NCI-H2196 treated with DMSO at 0.1 percent for 48 hours (cell line): Measurements from ENCODE around the gene DCP1B.

ENCODE experiments used
- DNase-seq: peaks from one replicate; lab custom pipeline; 2025; ENCODE audit not compliant: unreplicated experiment; lab: John Stamatoyannopoulos, UW

Gene DCP1B

DNA sequence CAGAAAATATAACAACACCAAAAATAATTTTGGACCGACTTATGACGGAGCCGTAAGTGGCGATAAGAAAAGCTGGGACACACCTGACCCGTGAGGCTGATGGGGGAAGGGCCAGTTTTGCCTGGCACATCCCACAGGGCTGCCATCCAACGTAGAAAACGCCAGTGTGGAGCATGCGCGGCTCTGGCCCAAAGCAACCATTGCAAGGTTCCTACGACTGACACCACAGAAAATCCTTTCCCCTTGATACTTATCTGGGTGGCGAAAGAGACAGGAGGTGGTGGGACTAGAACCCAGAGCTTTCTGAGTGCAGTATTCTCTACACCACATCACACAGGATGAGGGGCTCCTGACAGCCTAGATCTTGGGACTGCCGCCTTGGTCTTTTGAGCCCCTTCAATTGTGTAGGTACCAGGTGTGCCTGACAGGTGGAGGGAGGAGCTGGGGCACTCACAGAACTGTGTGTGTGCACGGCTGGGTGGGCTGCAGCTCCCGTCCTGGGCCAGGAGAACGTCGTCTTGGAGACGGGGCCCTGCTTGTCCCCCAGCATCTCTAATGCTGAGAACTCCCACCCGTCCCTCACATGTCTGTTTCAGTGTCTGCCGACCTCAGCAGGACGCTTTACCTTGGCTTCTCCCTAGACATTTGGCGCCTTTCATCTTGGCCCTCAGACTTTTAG, 68.4 kb downstream of the DCP1B start:
- no peak for DNase-seq

DNA sequence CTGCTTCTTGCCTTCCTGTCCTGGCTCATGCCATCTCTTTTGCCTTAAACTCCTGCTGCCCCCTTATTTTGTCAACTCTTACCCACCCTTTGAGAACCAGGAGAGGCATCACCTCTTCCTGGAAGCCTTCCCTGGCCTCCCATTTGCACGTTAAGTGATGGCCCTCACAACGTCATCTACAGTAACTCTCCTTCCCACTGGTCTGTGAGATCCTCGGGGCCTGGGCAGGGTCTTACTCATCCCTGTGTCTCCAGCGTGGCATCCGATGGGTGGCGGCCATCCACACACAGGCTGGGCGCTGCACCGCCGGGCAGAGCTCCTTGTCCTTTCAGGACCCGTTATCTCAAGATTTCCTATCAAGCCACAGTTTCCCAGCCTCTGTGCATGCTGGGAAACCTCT, 69.0 kb downstream of the DCP1B start:
- DNase-seq: no peak

DNA sequence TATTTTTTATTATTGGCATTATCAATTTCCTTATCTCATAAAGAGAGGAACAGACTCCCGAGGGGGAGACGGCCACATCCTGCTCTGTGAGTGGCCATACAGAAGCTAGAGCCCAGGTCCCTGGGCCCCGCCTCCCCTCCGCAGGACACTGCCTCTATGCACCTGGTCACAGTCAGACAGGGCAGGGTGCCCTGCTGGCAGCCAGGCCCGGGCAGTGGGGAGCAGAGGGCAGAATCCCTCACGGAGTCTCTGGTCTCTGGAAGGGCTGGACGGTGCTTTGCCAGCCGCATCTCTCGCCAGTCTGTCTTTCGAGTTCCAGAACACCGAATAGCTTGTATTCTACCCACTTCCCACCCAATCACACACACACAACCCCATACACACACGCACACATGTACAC, 69.4 kb downstream of the DCP1B start:
- DNase-seq: no peak

DNA sequence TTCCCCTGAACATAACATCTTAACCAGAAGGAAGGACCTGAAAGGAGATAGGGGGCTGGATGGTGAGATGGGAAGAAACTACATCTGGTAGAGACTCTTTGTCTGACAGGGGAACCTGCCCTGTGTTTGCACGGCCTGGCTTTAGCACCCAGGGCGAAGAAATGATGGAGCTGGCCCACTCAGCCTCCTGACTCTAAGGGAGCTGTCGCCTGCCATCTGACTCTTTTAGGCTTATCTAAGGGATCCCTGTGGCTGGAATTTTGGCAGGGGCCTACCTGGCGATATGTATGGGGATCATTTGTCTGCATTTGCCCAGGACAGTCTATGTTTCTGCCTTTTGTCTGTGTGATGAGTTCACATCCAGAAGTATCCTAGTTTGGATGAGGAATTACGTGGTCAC, 70.2 kb downstream of the DCP1B start:
- no peak for DNase-seq

DNA sequence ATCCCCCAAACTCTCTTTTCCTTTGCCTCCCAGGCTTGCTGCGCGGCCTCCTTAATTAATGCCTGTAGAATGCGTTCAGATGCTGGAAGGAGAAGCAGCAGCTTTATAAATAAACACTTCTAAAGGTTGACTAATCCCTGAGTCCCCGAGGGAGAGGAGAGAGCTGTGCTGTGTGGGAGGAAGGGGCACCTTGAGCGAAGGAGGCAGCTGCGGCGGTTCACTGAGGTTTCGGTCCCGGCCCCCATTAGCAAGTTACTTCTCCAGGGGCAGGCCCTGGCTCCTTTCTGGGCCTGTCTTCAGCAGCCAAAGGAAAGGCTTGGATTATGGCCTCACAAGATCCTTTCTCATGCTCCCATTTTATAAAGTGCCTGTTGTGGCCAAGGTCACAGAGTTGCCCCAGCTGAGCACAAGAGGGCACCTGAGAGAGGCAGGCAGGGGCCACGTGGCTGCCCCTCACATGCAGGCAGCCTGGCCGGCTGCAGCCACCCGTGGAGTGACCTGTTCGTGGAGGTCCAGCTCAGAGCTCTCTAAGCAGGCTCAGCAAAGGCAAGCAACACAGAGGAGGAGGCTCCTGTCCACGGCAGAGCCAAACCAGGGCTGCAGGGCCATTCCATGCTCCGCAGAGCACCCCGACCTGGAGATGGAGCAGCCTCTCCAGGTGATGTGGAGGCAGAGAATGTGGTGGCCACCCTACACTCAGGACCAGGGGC, 70.8 kb downstream of the DCP1B start:
- DNase-seq: no peak

DNA sequence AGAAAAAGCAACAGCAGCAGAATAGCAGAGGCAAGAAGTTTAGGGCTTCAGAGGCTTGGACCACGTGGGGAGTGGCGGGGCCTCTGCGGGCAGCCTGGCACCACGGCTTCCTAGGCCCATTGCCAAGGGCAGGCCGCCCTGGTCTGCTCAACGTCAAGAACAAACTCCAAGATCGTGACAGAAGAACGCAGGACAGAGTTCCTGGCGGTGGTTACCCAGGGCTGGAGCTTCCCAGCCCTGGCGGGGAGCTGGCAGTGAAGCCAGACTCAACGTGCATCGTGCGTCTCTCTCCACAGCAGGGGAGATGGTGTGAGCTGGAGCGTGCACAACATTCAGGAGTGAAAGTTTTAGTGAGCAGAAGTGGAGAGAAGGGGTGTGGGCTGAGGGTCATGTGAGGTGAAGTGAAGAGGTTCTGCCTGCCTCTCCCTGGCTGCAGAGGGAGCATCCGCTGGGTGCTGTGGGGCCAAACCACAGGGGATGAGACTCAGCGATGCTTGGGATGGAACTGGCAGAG, 71.9 kb downstream of the DCP1B start:
- no peak for DNase-seq

DNA sequence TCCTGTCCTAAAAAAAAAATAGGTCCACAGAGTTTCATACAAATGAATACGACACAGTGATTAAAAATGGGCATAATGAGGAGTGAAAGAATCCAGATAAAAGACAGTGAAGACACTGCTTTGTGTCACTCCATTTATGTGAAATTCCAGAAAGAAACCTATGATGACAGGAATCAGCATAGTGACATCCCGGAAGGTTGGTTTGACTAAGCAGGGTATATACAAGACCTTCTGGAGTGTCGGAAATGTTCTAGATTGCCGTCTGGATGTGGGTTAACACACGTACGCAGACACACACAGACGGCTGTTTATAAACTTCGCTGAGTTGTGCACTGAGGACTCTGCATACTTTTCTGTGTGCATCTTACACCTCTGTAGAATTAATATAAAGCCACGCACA, 72.6 kb downstream of the DCP1B start:
- DNase-seq: no peak

DNA sequence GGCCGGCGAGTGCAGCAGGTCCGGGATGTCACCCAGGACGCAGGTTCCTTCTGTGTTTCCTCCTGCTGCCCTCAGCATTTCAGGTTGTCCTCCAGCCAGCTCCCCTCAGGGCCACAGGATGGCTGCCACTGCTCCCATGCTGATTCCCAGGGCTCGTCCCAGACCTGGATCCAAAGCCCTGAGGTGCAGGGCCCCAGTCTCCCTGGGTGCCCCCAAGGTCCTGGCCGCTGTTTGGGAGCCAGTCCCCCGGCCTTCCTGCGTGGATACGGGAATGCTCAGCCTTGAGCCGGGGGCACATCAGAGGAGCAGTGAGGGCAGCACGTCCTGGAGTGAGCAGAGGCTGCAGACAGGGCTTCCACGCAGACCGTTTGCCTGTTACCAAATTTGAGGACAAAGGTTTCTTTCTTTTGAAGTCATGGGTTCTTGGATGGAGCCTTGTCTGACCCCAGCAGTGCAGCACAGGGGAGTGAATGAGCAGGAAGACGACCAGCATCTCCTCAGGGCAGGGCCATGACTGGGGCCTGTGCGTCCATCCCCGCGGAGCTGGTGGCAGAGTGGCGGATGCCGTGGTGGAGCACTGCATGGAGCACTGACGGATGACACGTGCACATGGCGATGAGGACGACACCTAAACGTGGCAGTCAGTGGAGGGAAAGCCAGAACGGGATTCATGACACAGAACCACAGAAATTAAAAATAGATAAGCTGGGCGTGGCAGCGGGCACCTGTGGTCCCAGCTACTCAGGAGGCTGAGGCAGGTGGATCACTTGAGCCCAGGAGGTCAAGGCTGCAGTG, 73.3 kb downstream of the DCP1B start:
- no peak for DNase-seq

DNA sequence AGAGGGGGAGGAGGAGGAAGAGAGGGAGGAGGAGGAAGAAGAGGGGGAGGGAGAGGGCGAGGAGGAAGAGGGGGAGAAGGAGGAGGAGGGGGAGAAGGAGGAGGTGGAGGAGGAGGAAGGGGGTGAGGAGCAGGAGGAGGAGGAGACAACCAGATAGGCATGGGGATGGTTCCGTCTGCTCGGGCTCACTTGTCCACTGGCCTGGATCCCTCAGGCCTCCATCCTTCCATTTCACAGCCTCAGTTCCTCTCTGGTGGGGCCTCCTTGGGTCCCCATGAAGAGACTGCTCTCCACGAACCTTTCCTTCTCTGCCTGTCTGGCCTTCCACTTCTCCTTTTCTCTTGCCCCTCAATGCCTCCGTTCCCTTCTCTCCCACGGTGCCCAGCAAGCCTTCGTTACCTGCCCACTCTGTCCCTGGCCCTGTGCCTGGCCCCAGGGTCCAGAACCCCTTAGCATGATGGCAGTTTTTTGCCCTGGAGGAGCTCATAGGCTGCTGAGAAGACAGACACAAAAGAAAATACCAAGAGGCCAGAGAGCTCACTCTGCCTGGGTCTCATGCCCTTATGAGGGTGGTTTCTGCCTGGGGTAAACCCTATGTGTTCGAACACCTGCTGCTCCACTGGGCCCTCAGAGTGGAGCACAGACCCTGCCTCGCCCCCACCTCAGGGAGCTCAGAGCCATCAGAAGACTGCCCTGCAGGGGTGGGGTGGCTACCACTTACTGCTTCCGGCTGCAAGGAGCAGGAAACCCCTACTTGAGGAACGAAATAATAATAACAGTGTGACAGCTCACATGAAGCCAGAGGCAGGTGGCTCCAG, 74.1 kb downstream of the DCP1B start:
- no peak for DNase-seq

DNA sequence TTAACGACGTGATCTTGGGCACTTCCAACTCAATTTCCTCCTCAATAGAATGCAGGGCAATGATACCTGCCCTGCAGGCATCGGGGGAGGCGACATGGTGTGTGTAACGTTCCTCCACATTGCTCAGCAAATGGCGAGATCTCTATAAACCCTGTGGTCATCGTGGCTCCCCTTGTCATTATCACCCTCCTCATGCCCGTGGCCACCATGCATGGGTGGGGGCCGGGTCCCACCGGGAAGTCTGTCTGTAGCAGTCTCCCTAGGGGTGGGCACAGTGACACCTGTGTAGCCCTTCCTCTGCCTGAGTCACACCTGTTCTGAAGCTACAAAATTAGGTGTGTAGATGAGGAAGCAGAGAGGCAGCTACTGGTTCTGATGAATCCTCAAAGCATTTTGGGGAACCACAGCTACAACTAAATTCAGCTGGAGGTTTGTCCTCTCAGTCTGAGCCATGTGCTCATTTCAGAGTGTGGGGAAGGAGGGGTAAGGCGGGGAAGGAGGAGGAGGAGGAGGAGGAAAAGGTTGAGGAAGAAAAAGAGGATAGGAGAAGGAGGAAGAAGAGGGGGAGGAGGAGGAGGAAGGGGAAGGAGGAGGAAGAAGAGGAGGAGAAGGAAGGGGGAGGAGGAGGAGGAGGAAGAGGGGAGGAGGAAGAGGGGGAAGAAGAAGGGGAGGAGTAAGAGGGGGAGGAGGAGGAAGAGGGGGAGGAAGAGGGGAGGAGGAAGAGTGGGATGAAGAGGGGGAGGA, 74.8 kb downstream of the DCP1B start:
- no peak for DNase-seq

DNA sequence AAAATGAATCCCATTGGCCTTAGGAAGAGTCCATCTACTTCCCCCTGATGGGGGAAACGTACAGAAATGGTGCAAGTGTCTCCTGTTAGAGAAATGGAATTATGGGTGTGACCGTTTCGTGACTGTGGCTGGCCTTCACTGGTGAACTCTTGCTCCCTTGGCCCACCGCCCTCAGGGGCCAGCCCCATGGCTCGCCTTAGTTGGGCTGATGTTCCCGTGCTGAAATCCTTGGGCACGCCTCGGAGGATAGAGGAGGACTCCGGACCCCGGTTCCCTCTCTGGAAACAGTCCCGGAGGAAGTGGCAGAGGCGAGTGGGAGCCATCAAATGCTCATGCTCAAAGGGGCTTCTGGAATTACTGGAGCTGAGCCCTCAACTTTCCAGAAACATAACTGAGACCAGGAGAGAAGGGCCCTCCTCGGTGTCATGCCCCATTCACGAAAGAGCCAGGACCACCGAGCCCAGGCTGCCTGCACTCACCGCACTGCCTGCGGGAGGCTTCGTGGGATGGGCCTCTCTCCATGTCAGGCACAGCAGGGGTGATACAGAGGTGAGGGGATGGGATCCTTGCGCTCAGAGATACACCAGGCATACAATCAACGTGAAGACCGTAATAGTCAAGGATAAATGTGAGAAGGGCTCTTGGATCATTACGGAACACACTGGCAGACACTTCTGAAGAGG, 75.7 kb downstream of the DCP1B start:
- no peak for DNase-seq

DNA sequence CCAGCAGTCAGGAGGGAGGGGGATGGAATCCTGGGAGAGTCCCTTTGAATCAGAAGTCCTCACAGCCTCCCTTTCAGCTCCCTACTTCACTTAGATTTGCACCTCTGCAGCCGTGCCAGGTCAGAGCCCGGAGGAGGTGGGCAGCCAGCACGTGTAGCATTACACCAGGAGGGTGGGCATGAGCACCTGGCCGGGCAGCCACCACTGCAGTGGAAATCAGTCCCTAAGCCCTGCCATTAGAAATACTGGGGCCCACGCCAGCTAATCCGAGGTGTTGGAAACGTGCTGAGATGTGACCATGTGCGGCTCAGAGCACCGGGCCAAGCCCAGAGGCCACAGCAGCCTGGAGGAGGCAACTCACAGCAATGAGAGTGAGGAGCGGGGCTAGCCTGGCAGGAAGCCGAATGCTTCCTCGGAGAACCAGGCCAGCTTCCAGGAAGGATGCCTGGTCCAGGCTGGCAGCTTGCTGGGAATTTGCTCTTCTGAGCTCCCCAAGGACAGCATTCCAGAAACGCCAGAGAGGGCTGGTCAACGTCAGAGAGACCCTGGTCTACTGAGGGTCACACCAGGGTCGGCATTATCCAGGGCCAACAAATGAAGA, 76.4 kb downstream of the DCP1B start:
- DNase-seq: no peak

DNA sequence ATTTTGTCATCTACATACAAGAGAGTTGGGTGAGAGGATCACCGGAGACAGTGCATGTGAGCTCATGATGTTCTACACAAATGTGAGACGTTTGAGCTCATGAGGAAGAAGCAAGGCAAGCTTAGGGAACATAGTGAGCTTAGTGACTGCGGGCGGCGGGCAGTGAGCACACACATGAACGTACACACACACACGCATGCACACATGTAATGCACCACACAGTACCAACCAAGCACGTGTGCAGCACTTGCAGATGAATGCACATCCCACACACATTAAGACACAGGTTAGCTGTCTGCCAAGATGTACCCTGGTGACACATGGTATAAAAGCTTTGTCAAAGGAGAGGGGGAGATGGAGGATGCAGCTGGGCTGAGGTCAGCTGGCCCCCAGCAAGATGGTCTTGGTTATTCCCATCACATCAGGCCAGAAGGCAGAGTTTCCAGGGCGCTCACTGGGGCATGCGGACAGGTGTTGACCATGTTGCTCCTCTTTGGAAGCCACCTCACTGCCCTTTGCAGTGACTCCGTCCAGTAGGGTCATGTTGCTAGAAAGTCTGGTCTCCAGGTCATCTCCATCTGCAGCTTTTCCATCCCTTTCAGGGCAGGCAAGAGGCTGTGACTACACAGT, 77.1 kb downstream of the DCP1B start:
- DNase-seq: no peak

DNA sequence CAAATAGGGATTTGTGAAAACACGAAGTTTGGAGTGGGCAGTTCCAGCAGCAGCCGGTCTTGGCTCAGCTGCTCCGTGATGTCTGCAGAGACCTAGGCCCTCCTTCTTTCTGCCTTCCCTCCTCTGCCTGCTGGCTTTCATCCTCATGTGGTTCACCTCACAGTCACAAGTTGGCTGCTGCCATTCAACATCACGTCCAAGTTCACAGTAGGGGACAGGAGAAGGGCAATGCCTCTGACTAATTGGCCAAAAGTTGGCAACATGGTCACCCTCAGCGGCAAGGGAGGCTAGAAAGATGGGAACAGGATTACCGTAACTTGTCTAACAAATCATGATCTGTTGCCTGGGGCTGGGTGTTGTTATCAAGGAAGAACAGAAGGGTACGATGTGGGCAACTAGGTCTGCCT, 78.0 kb downstream of the DCP1B start:
- DNase-seq: no peak

DNA sequence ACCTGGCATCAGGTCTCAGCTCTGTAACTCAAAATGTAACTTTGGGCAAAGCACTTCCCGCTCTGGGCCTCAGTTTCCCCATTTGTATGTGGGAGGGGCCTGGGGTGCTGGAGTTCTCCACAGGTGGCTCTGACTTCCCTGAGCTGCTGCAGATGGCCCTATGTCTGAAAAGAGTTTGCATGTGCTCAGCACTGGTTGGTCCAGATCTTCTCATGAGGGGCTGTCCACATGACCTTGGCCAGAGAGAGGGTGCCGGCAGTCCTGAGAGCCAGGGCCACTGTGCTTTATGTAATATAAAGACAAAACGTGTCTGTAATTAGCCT, 78.6 kb downstream of the DCP1B start:
- no peak for DNase-seq

DNA sequence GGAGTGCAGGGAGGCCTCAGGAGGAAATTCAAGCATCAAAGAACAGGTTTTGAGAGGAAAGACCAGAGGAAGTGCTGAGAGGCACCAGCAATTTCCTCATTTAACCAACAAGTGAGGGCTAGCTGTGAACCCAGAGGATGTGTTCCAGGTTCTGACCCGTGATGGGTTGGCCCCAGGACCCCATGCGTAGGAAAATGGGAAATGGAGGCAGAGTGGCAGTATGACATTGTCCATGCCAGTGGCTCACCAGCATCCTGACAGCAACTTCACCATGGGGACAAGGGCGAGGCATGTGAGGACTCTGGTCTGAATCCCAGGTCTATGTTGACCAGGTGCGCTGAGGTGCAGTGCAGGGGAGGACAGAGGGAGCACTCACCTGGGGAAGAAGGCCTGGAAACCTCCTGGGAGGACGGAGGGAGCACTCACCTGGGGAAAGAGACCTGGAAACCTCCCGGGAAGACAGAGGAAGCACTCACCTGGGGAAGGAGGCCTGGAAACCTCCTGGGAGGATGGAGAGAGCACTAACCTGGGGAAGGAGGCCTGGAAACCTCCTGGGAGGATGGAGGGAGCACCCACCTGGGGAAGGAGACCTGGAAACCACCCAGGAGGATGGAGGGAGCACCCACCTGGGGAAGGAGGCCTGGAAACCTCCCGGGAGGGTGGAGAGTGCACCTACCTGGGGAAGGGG, 79.1 kb downstream of the DCP1B start:
- no peak for DNase-seq

DNA sequence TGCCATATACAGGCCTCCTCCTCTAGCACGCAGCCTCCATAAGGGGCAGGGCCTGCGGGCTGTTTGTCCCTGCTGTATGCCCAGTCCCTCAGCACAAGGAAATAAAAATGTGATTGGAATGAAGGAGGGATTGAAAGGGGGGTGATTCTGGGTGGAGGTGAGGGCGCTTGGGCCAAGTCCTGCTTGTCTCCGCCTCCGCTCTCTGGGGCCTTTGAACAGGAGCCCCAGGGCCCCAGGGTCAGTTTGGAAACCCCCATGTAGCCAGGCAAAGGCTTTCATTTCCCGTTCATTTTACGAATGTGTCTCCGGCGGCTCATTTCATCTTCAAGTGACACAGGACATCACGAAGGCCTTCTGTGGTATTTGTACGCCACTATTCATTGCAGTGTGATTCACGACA, 81.3 kb downstream of the DCP1B start:
- DNase-seq: no peak

DNA sequence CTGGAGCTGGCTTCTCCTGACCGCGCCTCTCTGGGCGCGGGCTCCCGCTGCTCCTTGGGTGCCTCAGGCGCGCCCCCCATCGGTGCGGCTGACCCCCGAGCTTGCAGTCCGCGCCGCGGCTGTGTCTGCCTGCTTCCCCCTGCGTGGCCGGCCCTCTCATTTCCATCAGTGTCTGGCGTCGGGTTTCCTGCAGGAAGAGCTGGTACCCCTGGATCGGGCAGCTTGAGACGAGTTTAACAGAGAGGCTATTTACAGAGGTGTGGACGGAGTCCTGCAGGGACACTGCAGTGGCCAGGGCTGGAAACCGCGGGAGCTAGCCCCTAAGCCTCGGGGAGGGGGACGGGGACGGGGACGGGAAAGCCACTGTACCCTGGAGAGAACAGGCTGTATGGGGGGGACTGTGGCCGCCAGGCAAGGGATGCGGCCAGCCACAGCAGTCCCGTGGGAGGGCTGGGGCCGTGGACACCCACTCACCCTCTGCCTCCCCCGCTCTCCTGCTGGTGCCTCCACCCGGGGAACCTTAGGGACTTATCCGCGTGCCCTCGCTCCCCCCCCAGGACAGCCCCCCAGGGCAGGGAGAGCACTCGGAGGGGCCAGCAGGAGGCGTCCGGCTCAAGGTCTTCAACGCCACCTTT, 82.1 kb downstream of the DCP1B start:
- no peak for DNase-seq
